SK-N-SH (cell line): Measurements from ENCODE around the gene ATP8B3. TPM values are rescaled to one million over a fixed set of nuclear protein-coding genes. Genes with fewer than 3 reads are reported as not detected.

Source experiments
- CTCF ChIA-PET: fragments of 300-600, 350-600 bp; formaldehyde crosslinking; extraction: SDS; loops from one replicate; lab custom pipeline; 2021; lab: Yijun Ruan, JAX
- POLR2A ChIA-PET: fragments of 350-600 bp; sonication (Branson Sonifier 250); formaldehyde crosslinking; extraction: SDS; loops from one replicate; lab custom pipeline; 2020; ENCODE audit warnings: antibody characterized with exemption, inconsistent platforms; lab: Yijun Ruan, JAX
- DNase-seq: peaks from one replicate; pipeline ENCODE4 v3.0.0; 2012
- H2AFZ ChIP-seq: fragments of 200-600 bp; sonication (generic); 2 replicates; pipeline ENCODE4 v1.8.1; 2016; ENCODE audit warnings: antibody characterized with exemption, mild to moderate bottlenecking, low read depth
- H3F3A ChIP-seq: fragments of 200-600 bp; sonication (generic); replicated peaks from 2 replicates; pipeline ENCODE3; 2016; ENCODE audit warnings: antibody characterized with exemption, mild to moderate bottlenecking; ENCODE audit not compliant: insufficient read depth
- H3K27ac ChIP-seq, 2 experiments: fragments of 200-500 bp in 1 of 2; fragments of 200-600 bp in 1 of 2; sonication (Bioruptor generic) in 1 of 2; sonication (generic), shearing (Covaris generic) in 1 of 2; 2 replicates each; pipeline versions ENCODE4 v1.5.1 to v1.6.1; 2014 to 2016; ENCODE audit warnings: low read depth in 2 of 2, inconsistent platforms in 1 of 2, low read length in 1 of 2, mild to moderate bottlenecking in 1 of 2, mixed read lengths in 1 of 2
- H3K27me3 ChIP-seq: fragments of 200-600 bp; sonication (generic), shearing (Covaris generic); 2 replicates; pipeline ENCODE4 v1.6.1; 2016; ENCODE audit warnings: mixed run types; ENCODE audit not compliant: insufficient read depth
- H3K36me3 ChIP-seq, 2 experiments: fragments of 200-500 bp in 1 of 2; fragments of 200-600 bp in 1 of 2; sonication (Bioruptor generic) in 1 of 2; sonication (generic) in 1 of 2; replicated peaks in 1 of 2; 2 replicates each; pipeline versions ENCODE3 to v1.5.1; 2014 to 2016; ENCODE audit warnings: low read length in 1 of 2, mild to moderate bottlenecking in 1 of 2; ENCODE audit not compliant: insufficient read depth in 2 of 2, control insufficient read depth in 1 of 2
- H3K4me1 ChIP-seq, 2 experiments: fragments of 200-500 bp in 1 of 2; fragments of 200-600 bp in 1 of 2; sonication (Bioruptor generic) in 1 of 2; sonication (generic), shearing (Covaris generic) in 1 of 2; 2 replicates each; pipeline versions ENCODE4 v1.5.1 to v1.6.1; 2014 to 2016; ENCODE audit warnings: low read depth in 1 of 2, low read length in 1 of 2, mixed run types in 1 of 2; ENCODE audit not compliant: insufficient read depth in 2 of 2, control insufficient read depth in 1 of 2
- H3K4me2 ChIP-seq: fragments of 200-600 bp; sonication (generic), shearing (Covaris generic); 2 replicates; pipeline ENCODE4 v1.6.1; 2017; ENCODE audit warnings: mixed run types
- H3K4me3 ChIP-seq, 2 experiments: fragments of 200-500 bp in 1 of 2; fragments of 200-600 bp in 1 of 2; sonication (Bioruptor generic) in 1 of 2; sonication (generic), shearing (Covaris generic) in 1 of 2; 2 replicates each; pipeline versions ENCODE4 v1.5.1 to v1.8.1; 2014 to 2016; ENCODE audit warnings: low read depth in 2 of 2, inconsistent platforms in 1 of 2, low read length in 1 of 2, mild to moderate bottlenecking in 1 of 2, mixed read lengths in 1 of 2, moderate library complexity in 1 of 2
- H3K79me2 ChIP-seq: fragments of 200-600 bp; sonication (generic); 2 replicates; pipeline ENCODE4 v1.8.1; 2017; ENCODE audit warnings: mild to moderate bottlenecking; ENCODE audit not compliant: insufficient read depth
- H3K9ac ChIP-seq: fragments of 200-600 bp; sonication (generic); 2 replicates; pipeline ENCODE4 v1.6.1; 2017; ENCODE audit warnings: mixed run types
- H3K9me2 ChIP-seq: fragments of 200-600 bp; sonication (generic); 2 replicates; pipeline ENCODE4 v1.6.1; 2017; ENCODE audit warnings: mixed run types
- H3K9me3 ChIP-seq: fragments of 200-600 bp; sonication (generic); 2 replicates; pipeline ENCODE4 v1.6.1; 2017; ENCODE audit warnings: mixed run types, mild to moderate bottlenecking, moderate library complexity
- H4K20me1 ChIP-seq: fragments of 200-600 bp; sonication (generic); 2 replicates; pipeline ENCODE4 v1.6.1; 2017; ENCODE audit warnings: mild to moderate bottlenecking, mixed run types; ENCODE audit not compliant: insufficient read depth
- ELF1 ChIP-seq: IDR thresholded peaks from 2 replicates; pipeline ENCODE4 v1.4.0; 2012
- FOSL2 ChIP-seq: IDR thresholded peaks from 2 replicates; pipeline ENCODE4 v1.4.0; 2012; ENCODE audit warnings: low read depth, mild to moderate bottlenecking, moderate library complexity, borderline replicate concordance
- IRF3 ChIP-seq: fragments of 150-350 bp; IDR thresholded peaks from 2 replicates; pipeline ENCODE4 v1.6.1; 2016; ENCODE audit warnings: mild to moderate bottlenecking, low read depth, low read length
- JUND ChIP-seq: IDR thresholded peaks from 2 replicates; pipeline ENCODE4 v1.4.0; 2012
- NFIC ChIP-seq: IDR thresholded peaks from 2 replicates; pipeline ENCODE4 v1.4.0; 2012; ENCODE audit warnings: borderline replicate concordance
- NRF1 ChIP-seq: IDR thresholded peaks from 2 replicates; pipeline ENCODE4 v1.6.1; 2012; ENCODE audit warnings: low read depth, mild to moderate bottlenecking, low read length
- POLR2AphosphoS5 ChIP-seq: IDR thresholded peaks from 2 replicates; pipeline ENCODE4 v1.6.1; 2012; ENCODE audit warnings: low read depth, low read length
- RAD21 ChIP-seq: IDR thresholded peaks from 2 replicates; pipeline ENCODE4 v1.6.1; 2012; ENCODE audit warnings: mild to moderate bottlenecking, low read length
- TCF12 ChIP-seq: IDR thresholded peaks from 2 replicates; pipeline ENCODE4 v1.4.0; 2012
- WGBS: methylation state at CpG from one replicate; pipeline ENCODE4 v1.1.6; 2017; ENCODE audit warnings: low lambda C conversion rate; 5-methylcytosine and 5-hydroxymethylcytosine counted together
- polyA plus RNA-seq, 3 experiments: library from polyadenylated mRNA; depleted of rRNA; stranded (reverse); fragments of >200 nt; gene quantifications; 2 replicates each; pipeline ENCODE4 v1.2.3, GENCODE V29; 2012

ATP8B3 gene
- polyA plus RNA-seq, 1 of the 3 experiments (the other 2 are of a cell fraction), result 8.0 TPM

- POLR2A ChIA-PET, result no interaction called here
- Histone ChIP-seq H4K20me1 (peaks cover 89% of the 10 kb centered on the region), H3F3A (peaks cover 2% of the 10 kb centered on the region), H3K4me1 (peaks cover 7 to 18% of the 10 kb centered on the region in 2 experiments; a peak in 1 of 4 replicates), H3K27ac (no peak overlapping the region), H3K9ac (no peak overlapping the region), H3K36me3 (peaks cover 0 to 7% of the 10 kb centered on the region in 2 experiments), H3K27me3 (no peaks in the 10 kb centered on the region), H3K9me2 (no peaks in the 10 kb centered on the region), H2AFZ (no peak overlapping the region), H3K4me2 (no peak overlapping the region), H3K79me2 (peaks cover 93% of the 10 kb centered on the region), H3K9me3 (no peaks in the 10 kb centered on the region), H3K4me3 (no peak overlapping the region)
- no peak for DNase-seq
- no peak for TF ChIP-seq IRF3
- CTCF ChIA-PET, result interaction anchor here (1.3 to 15.0 kb wide), 2 partner anchors 17 to 21 kb away, joined by 3 to 188 read pairs; no protein-coding TSS in a partner anchor
- WGBS, result 100% methylated on average over 5 of the region's 25 CpGs
Measured at GRCh38 chr19:1843646-1844394, 31.7 kb upstream of the ATP8B3 start.

- peaks cover 7 to 18% of the 10 kb centered on the region in 2 experiments; a peak in 1 of 4 replicates for H3K4me1 ChIP-seq
- peaks cover 99% of the 10 kb centered on the region for H3K79me2 ChIP-seq
- no peak for TF ChIP-seq TCF12
- TF ChIP-seq ELF1, result no peak
- no peak for TF ChIP-seq NFIC
- TF ChIP-seq IRF3, result no peak
- TF ChIP-seq POLR2AphosphoS5, result no peak
- TF ChIP-seq FOSL2, result no peak
- no peak for TF ChIP-seq RAD21
- no peak for TF ChIP-seq NRF1
- no peak for TF ChIP-seq JUND
- TF ChIP-seq, all 33 proteins: peak for 0
- 77% methylated on average over 15 of the region's 22 CpGs for WGBS
- Histone ChIP-seq H3K27ac (no peak overlapping the region), H3K27me3 (no peaks in the 10 kb centered on the region), H3K9me2 (no peaks in the 10 kb centered on the region), H4K20me1 (peaks cover 94% of the 10 kb centered on the region), H3K4me2 (no peak overlapping the region), H3K36me3 (peaks cover 0 to 7% of the 10 kb centered on the region in 2 experiments), H3F3A (no peaks in the 10 kb centered on the region), H3K9ac (no peak overlapping the region), H2AFZ (no peak overlapping the region), H3K9me3 (no peaks in the 10 kb centered on the region), H3K4me3 (no peak overlapping the region)
- CTCF ChIA-PET, result interaction anchor here (1.3 to 15.0 kb wide), 2 partner anchors 16 to 22 kb away, joined by 3 to 188 read pairs; no protein-coding TSS in a partner anchor
- no peak for DNase-seq
- POLR2A ChIA-PET, result interaction anchor here (0.6 kb wide), 1 partner anchor 102 kb away, joined by 3 read pairs; no protein-coding TSS in a partner anchor
Measured at GRCh38 chr19:1843116-1843515, 31.0 kb upstream of the ATP8B3 start.
